ENCODE data around the gene FNBP1. TPM values are rescaled to one million over a fixed set of nuclear protein-coding genes. Genes with fewer than 3 reads are reported as not detected.
A peak's percentile ranks its signal among the peaks of the same experiment; 100 is the strongest.

The FNBP1 gene
- total and polyA plus RNA-seq, 2 experiments from 2014 or later: 17.8 to 22.6 TPM

DNA sequence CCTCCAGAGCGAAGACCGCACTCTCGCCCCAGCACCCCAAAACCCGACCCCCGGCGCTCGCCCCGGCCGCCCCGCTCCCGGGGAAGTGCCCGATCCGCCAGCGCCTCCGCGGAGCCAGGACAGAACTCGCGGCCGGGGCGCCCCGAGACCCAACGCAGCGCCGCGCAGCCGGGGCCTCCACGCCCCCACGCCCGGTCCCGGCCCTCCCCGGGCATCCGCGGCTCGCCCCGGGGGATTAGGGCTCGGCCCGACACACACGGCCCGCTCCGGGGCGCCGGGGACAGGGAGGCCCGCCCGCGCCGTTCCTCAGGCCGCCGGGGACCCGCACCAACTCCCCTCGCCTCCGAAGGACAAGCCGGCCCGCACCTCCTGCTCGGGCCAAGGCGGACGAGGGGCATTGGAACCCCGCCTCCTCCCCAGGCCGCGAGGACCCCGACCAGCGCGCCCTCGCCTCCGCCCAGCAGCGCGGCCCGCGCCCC is 544 bp downstream of the FNBP1 start:
- Histone ChIP-seq H3F3A (ENCODE audit: insufficient read depth) (peaks cover 24% of the 10 kb centered on the region), H3K9ac (peak overlapping the region; percentile 83), H3K9me3 (ENCODE audit: low read depth) (no peaks in the 10 kb centered on the region), H3K9me2 (ENCODE audit: insufficient read depth) (no peaks in the 10 kb centered on the region), H3K4me1 (ENCODE audit: insufficient read depth) (peaks cover 14% of the 10 kb centered on the region; the same call in 1 of the 2 replicates), H3K27me3 (replicated peaks; ENCODE audit: insufficient read depth) (no peaks in the 10 kb centered on the region), H3K4me3 (peak overlapping the region; percentile 88), H3K36me3 (ENCODE audit: low read depth) (no peaks in the 10 kb centered on the region), H2AFZ (peak overlapping the region; percentile 80), H3K4me2 (ENCODE audit: unreplicated experiment) (peak overlapping the region; percentile 80), H3K79me2 (ENCODE audit: insufficient read depth) (peaks cover 50% of the 10 kb centered on the region), H4K20me1 (ENCODE audit: insufficient read depth) (peaks cover 4% of the 10 kb centered on the region; the same call in 1 of the 2 replicates), H3K27ac (peak overlapping the region; percentile 43)
- no peak for TF ChIP-seq EZH2 (IDR thresholded peaks at IDR 0.05; ENCODE audit: insufficient read depth, poor library complexity, severe bottlenecking)
- TF ChIP-seq EZH2phosphoT487 (IDR thresholded peaks at IDR 0.05; ENCODE audit: insufficient read depth, low read depth): no peak
- DNase-seq: peak; percentile 63
- in situ Hi-C loops (cut with MboI): no loop called here
- 1% methylated on average over 15 to 64 of the region's 68 CpGs for WGBS, 2 experiments (ENCODE audit: low coverage in 1 of 2, low lambda C conversion rate in 2 of 2, missing lambda C conversion rate in 2 of 2)

DNA sequence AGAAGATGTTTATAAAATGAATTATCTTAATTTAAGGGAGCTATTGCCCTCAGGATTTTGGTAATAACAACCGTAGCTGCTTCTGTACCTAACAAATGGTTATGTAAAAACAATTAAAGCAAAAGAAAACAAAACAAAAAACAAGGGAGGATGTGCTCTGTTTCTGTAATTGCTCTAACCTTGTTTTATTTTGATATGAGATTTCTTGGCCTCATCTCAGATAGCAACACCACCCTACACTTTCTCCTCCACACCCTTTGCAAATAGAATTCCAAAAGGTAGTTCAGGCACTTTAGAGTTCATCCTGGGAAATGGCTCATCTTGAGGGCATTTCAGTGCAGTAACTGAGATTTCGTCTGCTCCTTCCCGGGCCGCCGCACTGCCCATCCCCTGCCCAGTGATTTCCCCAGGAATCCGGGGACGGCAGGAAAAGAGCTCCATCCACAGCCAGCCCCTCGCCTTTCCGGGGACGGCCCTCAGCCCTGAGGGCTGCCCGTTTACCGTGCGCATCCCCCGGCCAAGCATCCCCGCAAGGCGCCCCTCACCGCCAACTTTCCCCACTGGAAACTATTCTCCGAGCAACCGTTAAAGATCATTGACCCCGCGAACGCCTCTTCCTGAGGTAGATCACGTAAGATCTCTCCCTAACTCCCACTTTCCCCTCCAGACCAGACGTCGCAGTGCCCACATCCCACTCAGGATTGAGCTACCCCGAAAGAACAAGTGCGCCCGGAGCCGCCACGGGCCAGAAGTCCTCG is 1.2 kb downstream of the FNBP1 start:
- no peaks in the 10 kb centered on the region for H3K9me2 ChIP-seq (ENCODE audit: insufficient read depth)
- DNase-seq: peak; percentile 60
- peak overlapping the region; percentile 43 for H3K27ac ChIP-seq
- TF ChIP-seq EZH2 (IDR thresholded peaks at IDR 0.05; ENCODE audit: insufficient read depth, poor library complexity, severe bottlenecking) (no peak), EZH2phosphoT487 (IDR thresholded peaks at IDR 0.05; ENCODE audit: insufficient read depth, low read depth) (no peak)
- H3K36me3 ChIP-seq (ENCODE audit: low read depth): no peaks in the 10 kb centered on the region
- 0 to 1% methylated on average over 25 to 31 of the region's 31 CpGs for WGBS, 2 experiments (ENCODE audit: low coverage in 1 of 2, low lambda C conversion rate in 2 of 2, missing lambda C conversion rate in 2 of 2)
- peaks cover 4% of the 10 kb centered on the region; the same call in 1 of the 2 replicates for H4K20me1 ChIP-seq (ENCODE audit: insufficient read depth)
- H3K4me1 ChIP-seq (ENCODE audit: insufficient read depth): peaks cover 14% of the 10 kb centered on the region; the same call in 1 of the 2 replicates
- peak overlapping the region; percentile 88 for H3K4me3 ChIP-seq
- H3K4me2 ChIP-seq (ENCODE audit: unreplicated experiment): peak overlapping the region; percentile 80
- in situ Hi-C loops (cut with MboI): no loop called here
- peaks cover 56% of the 10 kb centered on the region for H3K79me2 ChIP-seq (ENCODE audit: insufficient read depth)
- H3K9me3 ChIP-seq (ENCODE audit: low read depth): no peaks in the 10 kb centered on the region
- peak overlapping the region; percentile 80 for H2AFZ ChIP-seq
- H3F3A ChIP-seq (ENCODE audit: insufficient read depth): peaks cover 24% of the 10 kb centered on the region
- no peaks in the 10 kb centered on the region for H3K27me3 ChIP-seq (replicated peaks; ENCODE audit: insufficient read depth)
- peak overlapping the region; percentile 83 for H3K9ac ChIP-seq

DNA sequence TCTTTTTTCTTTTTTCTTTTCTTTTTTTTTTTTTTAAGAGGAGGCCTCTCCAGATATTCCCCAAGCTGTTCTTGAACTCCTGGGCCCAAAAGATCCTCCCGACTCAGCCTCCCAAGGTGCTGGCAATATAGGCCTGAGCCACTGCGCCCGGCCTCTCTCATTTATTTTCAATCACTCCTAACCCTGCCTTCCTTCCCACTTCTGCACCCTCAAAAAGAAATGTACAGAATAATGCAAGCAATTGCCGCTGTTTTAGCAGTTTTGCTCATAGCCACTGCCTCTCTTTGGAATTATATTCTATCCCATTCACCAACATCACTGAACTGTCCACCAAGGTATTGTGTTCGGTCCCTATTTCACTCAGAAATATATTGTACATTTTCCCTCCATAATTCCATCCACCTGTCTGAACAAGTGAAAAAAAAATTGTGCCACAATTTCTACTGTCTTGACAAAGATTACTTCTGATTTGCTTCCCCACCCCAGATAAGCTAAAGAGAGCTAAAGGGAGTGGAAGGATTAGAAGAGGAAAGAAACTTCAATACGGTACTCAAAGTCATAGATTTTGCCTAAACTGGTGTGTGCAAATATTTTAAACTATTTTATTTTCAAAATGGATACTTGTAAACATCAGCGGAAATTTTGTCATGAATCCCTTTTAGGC is 1.9 kb downstream of the FNBP1 start:
- Histone ChIP-seq H2AFZ (peak overlapping the region; percentile 80), H3K9me3 (ENCODE audit: low read depth) (no peaks in the 10 kb centered on the region), H3K9me2 (ENCODE audit: insufficient read depth) (no peaks in the 10 kb centered on the region), H3K4me2 (ENCODE audit: unreplicated experiment) (peak overlapping the region; percentile 80), H3F3A (ENCODE audit: insufficient read depth) (peaks cover 27% of the 10 kb centered on the region), H3K4me3 (peak overlapping the region; percentile 88), H4K20me1 (ENCODE audit: insufficient read depth) (peaks cover 4% of the 10 kb centered on the region; the same call in 1 of the 2 replicates), H3K4me1 (ENCODE audit: insufficient read depth) (peaks cover 19% of the 10 kb centered on the region), H3K36me3 (ENCODE audit: low read depth) (no peaks in the 10 kb centered on the region), H3K79me2 (ENCODE audit: insufficient read depth) (peaks cover 63% of the 10 kb centered on the region), H3K9ac (peak overlapping the region; percentile 83), H3K27ac (peak overlapping the region; percentile 43), H3K27me3 (replicated peaks; ENCODE audit: insufficient read depth) (no peaks in the 10 kb centered on the region)
- no peak for TF ChIP-seq EZH2 (IDR thresholded peaks at IDR 0.05; ENCODE audit: insufficient read depth, poor library complexity, severe bottlenecking)
- no peak for TF ChIP-seq EZH2phosphoT487 (IDR thresholded peaks at IDR 0.05; ENCODE audit: insufficient read depth, low read depth)
- in situ Hi-C loops (cut with MboI): no loop called here
- WGBS, 2 experiments (ENCODE audit: low coverage in 1 of 2, low lambda C conversion rate in 2 of 2, missing lambda C conversion rate in 2 of 2): 65 to 69% methylated on average over 7 of the region's 7 CpGs
- no peak for DNase-seq

DNA sequence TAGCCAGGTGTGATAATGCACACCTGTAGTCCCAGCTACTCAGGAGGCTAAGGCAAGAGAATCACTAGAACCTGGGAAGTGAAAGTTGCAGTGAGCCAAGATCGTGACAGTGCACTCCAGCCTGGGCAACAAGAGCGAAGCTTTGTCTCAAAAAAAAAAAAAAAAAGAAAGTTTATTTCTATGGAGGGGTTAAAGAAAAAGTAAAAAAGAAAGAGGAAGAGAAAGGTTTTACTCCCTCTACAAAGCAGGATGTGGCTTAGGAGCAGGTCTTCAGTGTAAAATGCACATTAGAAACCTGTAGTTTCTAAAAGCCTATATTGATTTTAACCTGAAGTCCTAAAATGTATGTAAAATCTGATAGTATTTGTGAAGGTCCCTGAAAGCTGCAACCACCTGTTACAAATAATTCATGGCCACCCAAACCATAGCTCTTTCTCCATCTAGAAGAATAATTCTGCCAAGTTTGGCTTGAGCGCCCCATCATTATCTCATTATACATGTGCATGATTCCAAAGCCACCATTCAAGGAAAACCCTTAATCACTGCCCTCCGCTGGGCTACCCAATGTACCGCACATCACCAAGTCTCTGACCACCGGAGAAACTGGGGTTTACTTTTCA is 3.4 kb downstream of the FNBP1 start:
- peaks cover 29% of the 10 kb centered on the region for H3K4me1 ChIP-seq (ENCODE audit: insufficient read depth)
- no peaks in the 10 kb centered on the region for H3K27me3 ChIP-seq (replicated peaks; ENCODE audit: insufficient read depth)
- H2AFZ ChIP-seq: no peak overlapping the region
- no peak overlapping the region for H3K4me3 ChIP-seq
- no peak overlapping the region for H3K4me2 ChIP-seq (ENCODE audit: unreplicated experiment)
- peaks cover 28% of the 10 kb centered on the region for H3F3A ChIP-seq (ENCODE audit: insufficient read depth)
- no peak for DNase-seq
- no peak overlapping the region for H3K27ac ChIP-seq
- H3K9me2 ChIP-seq (ENCODE audit: insufficient read depth): no peaks in the 10 kb centered on the region
- no peaks in the 10 kb centered on the region for H3K36me3 ChIP-seq (ENCODE audit: low read depth)
- H3K9me3 ChIP-seq (ENCODE audit: low read depth): no peaks in the 10 kb centered on the region
- peaks cover 4% of the 10 kb centered on the region; the same call in 1 of the 2 replicates for H4K20me1 ChIP-seq (ENCODE audit: insufficient read depth)
- peaks cover 76% of the 10 kb centered on the region for H3K79me2 ChIP-seq (ENCODE audit: insufficient read depth)
- in situ Hi-C loops (cut with MboI): no loop called here
- TF ChIP-seq EZH2phosphoT487 (IDR thresholded peaks at IDR 0.05; ENCODE audit: insufficient read depth, low read depth) (no peak), EZH2 (IDR thresholded peaks at IDR 0.05; ENCODE audit: insufficient read depth, poor library complexity, severe bottlenecking) (no peak)
- WGBS, 2 experiments (ENCODE audit: low coverage in 1 of 2, low lambda C conversion rate in 2 of 2, missing lambda C conversion rate in 2 of 2): 92 to 95% methylated on average over 6 of the region's 6 CpGs
- H3K9ac ChIP-seq: no peak overlapping the region

Data from GM23248 (cell line).